ENCODE measurements around the gene SLC6A2. TPM values are rescaled to one million over a fixed set of nuclear protein-coding genes. Genes with fewer than 3 reads are reported as not detected.

Gene SLC6A2
- total RNA-seq, 6 donors from 2014 or later = 0.20 TPM; not detected in 5

GRCh38 chr16:55682086-55682485 lies 26.3 kb downstream of the SLC6A2 start:
- H3K4me3 ChIP-seq = no peak overlapping the region

DNA sequence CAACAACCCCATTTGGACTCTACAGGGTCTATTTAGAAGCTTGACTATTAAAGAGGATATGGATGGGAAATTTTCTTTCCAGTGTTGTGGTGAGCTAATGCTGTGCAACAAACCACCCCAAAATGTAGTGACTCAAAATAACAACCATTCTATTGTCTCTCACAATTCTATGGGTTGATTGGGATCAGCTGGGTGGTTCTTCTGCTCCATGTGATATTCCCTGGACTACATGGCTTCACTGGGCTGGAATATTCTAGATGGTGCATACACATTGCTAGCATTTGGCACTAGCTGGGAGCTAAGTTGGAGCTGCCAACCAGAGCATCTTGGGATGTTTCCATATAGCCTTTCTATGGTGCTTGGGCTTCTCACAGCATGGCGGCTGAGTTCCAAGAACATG lies 30.2 kb downstream of the SLC6A2 start:
- H3K27me3 ChIP-seq = no peaks in the 10 kb centered on the region
- no peaks in the 10 kb centered on the region for H3K4me1 ChIP-seq
- WGBS, 2 donors = 92 to 100% methylated on average over 1 of the region's 1 CpG
- peaks cover 0 to 9% (median 2%) of the 10 kb centered on the region in 4 donors for H3K9me3 ChIP-seq
- no peak overlapping the region for H3K4me3 ChIP-seq
- no peak overlapping the region for H3K27ac ChIP-seq
- ATAC-seq (ENCODE audit: low FRiP score in 2 of 2) (no peak), DNase-seq (no peak)
- TF ChIP-seq EP300 (IDR thresholded peaks at IDR 0.05) = no peak
- TF ChIP-seq POLR2A (IDR thresholded peaks at IDR 0.05) = no peak
- TF ChIP-seq CTCF (IDR thresholded peaks at IDR 0.05) = no peak
- TF ChIP-seq POLR2AphosphoS5 (IDR thresholded peaks at IDR 0.05) = no peak
- no peaks in the 10 kb centered on the region for H3K36me3 ChIP-seq

More at GRCh38 chr16:55682086-55682485, 26.3 kb downstream of the SLC6A2 start:
- Histone ChIP-seq H3K27ac (no peak overlapping the region), H3K36me3 (no peaks in the 10 kb centered on the region), H3K4me1 (no peaks in the 10 kb centered on the region), H3K9me3 (peaks cover 0 to 9% (median 2%) of the 10 kb centered on the region in 4 donors), H3K27me3 (no peaks in the 10 kb centered on the region)
- WGBS, 2 donors = 91 to 92% methylated on average over 7 of the region's 7 CpGs
- no peak for TF ChIP-seq POLR2AphosphoS5 (IDR thresholded peaks at IDR 0.05)
- TF ChIP-seq EP300 (IDR thresholded peaks at IDR 0.05) = no peak
- TF ChIP-seq POLR2A (IDR thresholded peaks at IDR 0.05) = no peak
- no peak for TF ChIP-seq CTCF (IDR thresholded peaks at IDR 0.05)
- DNase-seq (no peak), ATAC-seq (ENCODE audit: low FRiP score in 2 of 2) (no peak)

DNA sequence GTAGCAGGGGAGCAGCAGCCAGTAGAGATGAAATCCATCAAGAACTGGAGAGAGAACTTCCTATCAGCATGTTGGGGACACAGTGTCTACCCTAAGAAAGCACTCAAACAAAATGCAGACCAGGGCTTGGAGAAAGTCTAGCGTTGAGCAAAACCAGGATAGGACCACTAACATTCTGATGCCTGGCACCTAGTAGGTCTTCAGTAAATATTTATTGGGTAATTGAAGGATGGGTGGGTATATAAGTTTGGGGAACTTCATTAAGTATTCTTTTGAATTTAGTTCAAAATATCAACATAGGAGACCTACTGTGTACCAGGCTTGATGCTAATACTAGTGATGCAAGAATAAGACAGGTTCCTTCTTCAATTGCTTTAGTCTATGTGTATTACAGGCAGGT lies 30.9 kb downstream of the SLC6A2 start:
- 86 to 100% methylated on average over 1 of the region's 1 CpG for WGBS, 2 donors
- no peak overlapping the region for H3K27ac ChIP-seq
- H3K36me3 ChIP-seq = no peaks in the 10 kb centered on the region
- H3K9me3 ChIP-seq = peaks cover 0 to 9% (median 2%) of the 10 kb centered on the region in 4 donors
- H3K4me1 ChIP-seq = no peaks in the 10 kb centered on the region
- H3K27me3 ChIP-seq = no peaks in the 10 kb centered on the region
- no peak for TF ChIP-seq CTCF (IDR thresholded peaks at IDR 0.05)
- no peak for TF ChIP-seq POLR2AphosphoS5 (IDR thresholded peaks at IDR 0.05)
- TF ChIP-seq POLR2A (IDR thresholded peaks at IDR 0.05) = no peak
- no peak for TF ChIP-seq EP300 (IDR thresholded peaks at IDR 0.05)
- ATAC-seq (ENCODE audit: low FRiP score in 2 of 2) (no peak), DNase-seq (no peak)
- H3K4me3 ChIP-seq = no peak overlapping the region

GRCh38 chr16:55687802-55688201 lies 32.0 kb downstream of the SLC6A2 start:
- Histone ChIP-seq H3K4me3 (no peak overlapping the region), H3K36me3 (no peaks in the 10 kb centered on the region), H3K9me3 (peaks cover 0 to 9% (median 2%) of the 10 kb centered on the region in 4 donors), H3K27me3 (no peaks in the 10 kb centered on the region), H3K27ac (no peak overlapping the region), H3K4me1 (no peaks in the 10 kb centered on the region)
- ATAC-seq (ENCODE audit: low FRiP score in 2 of 2) (no peak), DNase-seq (no peak)
- TF ChIP-seq POLR2AphosphoS5 (IDR thresholded peaks at IDR 0.05) (no peak), POLR2A (IDR thresholded peaks at IDR 0.05) (no peak), EP300 (IDR thresholded peaks at IDR 0.05) (no peak), CTCF (IDR thresholded peaks at IDR 0.05) (no peak)
- 72 to 77% methylated on average over 2 of the region's 2 CpGs for WGBS, 2 donors

GRCh38 chr16:55690841-55691240 lies 35.1 kb downstream of the SLC6A2 start:
- DNase-seq (no peak), ATAC-seq (ENCODE audit: low FRiP score in 2 of 2) (no peak)
- no peak for TF ChIP-seq CTCF (IDR thresholded peaks at IDR 0.05)
- no peak for TF ChIP-seq POLR2AphosphoS5 (IDR thresholded peaks at IDR 0.05)
- TF ChIP-seq POLR2A (IDR thresholded peaks at IDR 0.05) = no peak
- no peak for TF ChIP-seq EP300 (IDR thresholded peaks at IDR 0.05)
- Histone ChIP-seq H3K27ac (no peak overlapping the region), H3K9me3 (peaks cover 0 to 6% (median under 1%) of the 10 kb centered on the region in 4 donors), H3K4me3 (no peak overlapping the region), H3K27me3 (no peaks in the 10 kb centered on the region), H3K4me1 (no peaks in the 10 kb centered on the region), H3K36me3 (no peaks in the 10 kb centered on the region)
- 45 to 48% methylated on average over 1 of the region's 1 CpG for whole genome bisulfite sequencing, 2 donors

Data from upper lobe of left lung (tissue), 6 donors.